ENCODE results near the gene SRPK1. TPM values are rescaled to one million over a fixed set of nuclear protein-coding genes. Genes with fewer than 3 reads are reported as not detected.
A peak's percentile ranks its signal among the peaks of the same experiment; 100 is the strongest.
"Not testable (repeated sequence)": the region's sequence is repeated elsewhere in the genome, so short reads cannot be mapped to it uniquely, and the experiment has no call there.

The SRPK1 gene
- total RNA-seq, 4 donors from 2014 or later, result 72.4 to 137 (median 112) TPM

DNA sequence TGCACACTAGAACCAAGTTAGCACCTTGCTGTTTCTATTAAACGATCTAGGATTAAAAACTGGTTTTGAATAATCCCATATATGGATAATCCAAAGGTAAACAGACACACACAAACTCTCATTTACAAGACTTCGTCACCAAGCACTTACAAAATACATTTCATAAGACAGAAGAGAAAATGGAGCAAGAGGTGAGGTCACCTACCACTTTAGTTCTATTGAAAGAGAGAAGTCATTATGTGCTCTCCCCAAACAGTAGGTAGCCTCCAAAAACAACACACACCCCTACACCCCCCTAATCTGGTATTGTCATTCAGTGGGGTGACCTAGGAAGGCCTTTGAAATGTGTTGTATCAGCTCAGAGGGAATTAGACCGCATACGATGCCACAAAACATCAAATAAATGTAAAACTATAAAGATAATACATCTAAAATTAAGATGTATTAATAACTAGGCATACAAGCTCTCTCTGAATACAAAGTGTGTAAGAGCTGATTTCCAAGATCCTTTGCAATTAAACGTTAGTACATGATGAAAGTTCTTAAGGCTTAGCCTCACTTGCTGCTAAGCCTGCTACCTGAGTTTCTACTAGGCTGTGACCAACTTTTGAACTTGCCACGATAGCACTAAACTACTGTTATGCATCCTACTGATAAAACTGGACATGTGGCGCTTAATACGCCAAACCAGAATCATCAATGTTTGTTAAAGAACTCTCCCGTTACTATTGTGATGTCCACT lies 1.6 kb downstream of the SRPK1 start:
- DNase-seq, result no peak
- TF ChIP-seq, protein P1, sequence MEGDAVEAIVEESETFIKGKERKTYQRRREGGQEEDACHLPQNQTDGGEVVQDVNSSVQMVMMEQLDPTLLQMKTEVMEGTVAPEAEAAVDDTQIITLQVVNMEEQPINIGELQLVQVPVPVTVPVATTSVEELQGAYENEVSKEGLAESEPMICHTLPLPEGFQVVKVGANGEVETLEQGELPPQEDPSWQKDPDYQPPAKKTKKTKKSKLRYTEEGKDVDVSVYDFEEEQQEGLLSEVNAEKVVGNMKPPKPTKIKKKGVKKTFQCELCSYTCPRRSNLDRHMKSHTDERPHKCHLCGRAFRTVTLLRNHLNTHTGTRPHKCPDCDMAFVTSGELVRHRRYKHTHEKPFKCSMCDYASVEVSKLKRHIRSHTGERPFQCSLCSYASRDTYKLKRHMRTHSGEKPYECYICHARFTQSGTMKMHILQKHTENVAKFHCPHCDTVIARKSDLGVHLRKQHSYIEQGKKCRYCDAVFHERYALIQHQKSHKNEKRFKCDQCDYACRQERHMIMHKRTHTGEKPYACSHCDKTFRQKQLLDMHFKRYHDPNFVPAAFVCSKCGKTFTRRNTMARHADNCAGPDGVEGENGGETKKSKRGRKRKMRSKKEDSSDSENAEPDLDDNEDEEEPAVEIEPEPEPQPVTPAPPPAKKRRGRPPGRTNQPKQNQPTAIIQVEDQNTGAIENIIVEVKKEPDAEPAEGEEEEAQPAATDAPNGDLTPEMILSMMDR (IDR thresholded peaks at IDR 0.05), result no peak
- TF ChIP-seq POLR2A (IDR thresholded peaks at IDR 0.05), result no peak

DNA sequence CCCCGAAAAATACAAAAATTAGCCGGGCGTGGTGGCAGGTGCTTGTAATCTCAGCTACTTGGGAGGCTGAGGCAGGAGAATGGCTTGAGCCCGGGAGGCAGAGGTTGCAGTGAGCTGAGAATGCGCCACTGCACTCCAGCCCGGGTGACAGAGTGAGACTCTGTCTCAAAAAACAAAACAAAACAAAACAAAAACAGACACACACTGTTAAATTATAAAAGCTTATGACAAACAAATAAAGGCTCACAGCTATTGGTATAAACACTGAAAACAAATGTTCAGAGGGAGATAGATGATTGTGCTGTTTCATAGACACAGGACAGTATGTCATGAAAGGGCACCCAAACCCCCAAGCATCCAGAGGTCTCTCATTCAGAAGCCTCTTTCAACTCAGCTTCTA lies 4.0 kb downstream of the SRPK1 start:
- not testable (repeated sequence) for H3K4me3 ChIP-seq, H3K27me3 ChIP-seq, DNase-seq, H3K27ac ChIP-seq, H3K9me3 ChIP-seq
- peaks cover 0 to 16% (median 4%) of the 10 kb centered on the region in 4 donors for H3K4me1 ChIP-seq
- H3K36me3 ChIP-seq, result peaks cover 0 to 20% (median 0%) of the 10 kb centered on the region in 3 donors

More for the DNA sequence above, 1.6 kb downstream of the SRPK1 start:
- Histone ChIP-seq H3K4me1 (peaks cover 0 to 16% (median 4%) of the 10 kb centered on the region in 4 donors), H3K27ac (peak overlapping the region; percentile 82 to 86 (median 86)), H3K36me3 (peaks cover 0 to 5% (median 0%) of the 10 kb centered on the region in 3 donors), H3K4me3 (peak overlapping the region; percentile 75 to 96 (median 90)), H3K9me3 (no peaks in the 10 kb centered on the region), H3K27me3 (no peaks in the 10 kb centered on the region)

DNA sequence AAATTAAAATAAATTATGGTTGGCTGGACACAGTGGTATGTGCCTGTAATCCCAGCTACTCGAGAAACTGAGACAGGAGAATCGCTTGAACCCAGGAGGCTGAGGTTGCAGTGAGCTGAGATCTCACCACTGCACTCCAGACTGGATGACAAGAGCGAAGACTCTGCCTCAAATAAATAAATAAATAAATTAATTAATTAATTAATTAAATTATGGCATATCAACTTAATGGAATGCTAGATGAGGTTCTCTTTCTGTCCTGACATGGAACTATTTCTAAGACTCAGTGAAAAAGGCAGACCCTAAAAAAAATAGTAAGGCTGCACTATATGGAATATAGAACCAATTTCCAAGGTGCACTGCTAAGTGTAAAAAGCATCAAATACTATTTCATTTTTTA lies 4.8 kb downstream of the SRPK1 start:
- peaks cover 0 to 29% (median 0%) of the 10 kb centered on the region in 3 donors for H3K36me3 ChIP-seq
- H3K4me3 ChIP-seq, result no peak overlapping the region
- no peaks in the 10 kb centered on the region for H3K9me3 ChIP-seq
- DNase-seq, result no peak
- H3K27ac ChIP-seq, result no peak overlapping the region
- no peaks in the 10 kb centered on the region for H3K27me3 ChIP-seq
- no peak for TF ChIP-seq POLR2A (IDR thresholded peaks at IDR 0.05)
- TF ChIP-seq, protein P1 (IDR thresholded peaks at IDR 0.05), result no peak
- peaks cover 0 to 16% (median 4%) of the 10 kb centered on the region in 4 donors for H3K4me1 ChIP-seq

DNA sequence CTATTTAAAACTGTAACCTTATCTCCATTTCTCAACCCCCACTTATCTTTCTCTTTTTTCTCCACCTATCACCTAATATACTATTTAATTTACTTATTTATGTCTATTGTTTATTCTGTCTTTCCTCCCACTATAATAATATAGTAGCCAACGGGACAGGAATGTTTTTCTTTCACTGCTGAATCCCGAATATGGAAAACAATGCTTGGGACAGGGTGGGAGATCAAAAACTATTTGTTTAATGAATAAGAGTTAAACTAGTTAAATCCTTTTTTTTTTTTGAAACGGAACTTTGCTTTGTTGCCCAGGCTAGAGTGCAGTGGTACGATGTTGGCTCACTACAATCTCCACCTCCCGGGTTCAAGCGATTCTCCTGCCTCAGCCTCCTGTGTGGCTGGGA lies 6.4 kb downstream of the SRPK1 start:
- Histone ChIP-seq H3K27me3 (no peaks in the 10 kb centered on the region), H3K9me3 (no peaks in the 10 kb centered on the region), H3K4me1 (peaks cover 0 to 15% (median 4%) of the 10 kb centered on the region in 4 donors), H3K4me3 (no peak overlapping the region), H3K36me3 (peaks cover 0 to 42% (median 0%) of the 10 kb centered on the region in 3 donors), H3K27ac (no peak overlapping the region)
- TF ChIP-seq, protein P1 (IDR thresholded peaks at IDR 0.05), result no peak
- no peak for TF ChIP-seq POLR2A (IDR thresholded peaks at IDR 0.05)
- DNase-seq, result no peak

DNA sequence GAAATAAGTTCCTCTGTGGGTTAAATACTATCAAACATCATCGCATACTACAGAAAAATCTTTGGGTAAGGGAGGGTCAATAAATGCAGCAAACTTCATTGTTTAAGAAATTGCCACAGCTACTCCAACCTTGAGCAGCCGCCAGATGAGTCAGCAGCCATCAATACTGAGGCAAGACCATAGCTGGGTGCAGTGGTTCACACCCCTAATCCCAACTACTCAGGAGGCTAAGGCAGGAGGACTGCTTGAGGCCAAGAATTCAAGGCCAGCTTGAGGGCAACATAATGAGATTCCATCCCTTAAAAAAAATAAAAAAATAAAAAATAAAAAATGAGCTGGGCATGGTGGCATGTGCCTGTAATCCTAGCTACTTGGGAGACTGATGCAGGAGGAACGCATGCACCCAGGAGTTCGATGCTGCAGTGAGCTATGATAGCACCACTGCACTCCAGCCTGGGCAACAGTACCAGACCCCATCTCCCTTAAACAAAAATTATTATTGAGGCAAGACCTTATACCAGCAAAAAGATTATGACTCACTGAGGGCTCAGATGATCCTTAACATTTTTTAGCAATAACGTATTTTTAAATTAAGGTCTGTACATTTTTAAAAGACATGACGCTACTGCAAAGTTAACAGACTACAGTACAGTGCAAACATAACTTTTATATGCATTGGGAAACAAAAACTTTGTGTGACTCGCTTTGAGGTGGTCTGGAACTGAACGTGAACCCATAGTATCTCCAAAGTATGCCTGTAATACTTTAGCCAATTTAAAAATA lies 8.8 kb downstream of the SRPK1 start:
- no peak for TF ChIP-seq POLR2A (IDR thresholded peaks at IDR 0.05)
- TF ChIP-seq, protein P1 (IDR thresholded peaks at IDR 0.05), result no peak
- Histone ChIP-seq H3K27ac (no peak overlapping the region), H3K9me3 (peaks cover 0 to 7% (median 0%) of the 10 kb centered on the region in 4 donors), H3K4me1 (no peaks in the 10 kb centered on the region), H3K36me3 (peaks cover 0 to 42% (median 0%) of the 10 kb centered on the region in 3 donors), H3K27me3 (no peaks in the 10 kb centered on the region), H3K4me3 (no peak overlapping the region)
- no peak for DNase-seq

DNA sequence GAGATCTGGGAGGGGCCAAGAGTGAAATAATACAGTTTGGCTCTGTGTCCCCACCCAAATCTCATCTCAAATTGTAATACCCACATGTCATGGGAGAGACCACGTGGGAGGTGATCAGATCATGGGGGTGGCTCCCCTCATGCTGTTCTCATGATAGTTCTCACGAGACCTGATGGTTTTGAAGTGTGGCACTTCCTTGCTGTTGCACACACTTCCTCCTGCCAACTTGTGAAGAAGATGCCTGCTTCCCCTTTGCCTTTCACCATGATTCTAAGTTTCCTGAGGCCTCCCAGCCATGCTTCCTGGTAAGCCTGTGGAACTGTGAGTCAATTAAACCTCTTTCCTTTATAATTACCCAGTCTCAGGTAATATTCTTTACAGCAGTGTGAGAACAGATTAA lies 11.3 kb downstream of the SRPK1 start:
- not testable (repeated sequence) for H3K4me1 ChIP-seq, H3K4me3 ChIP-seq, H3K27me3 ChIP-seq, H3K27ac ChIP-seq, H3K9me3 ChIP-seq, DNase-seq
- H3K36me3 ChIP-seq, result peaks cover 0 to 37% (median 0%) of the 10 kb centered on the region in 3 donors

DNA sequence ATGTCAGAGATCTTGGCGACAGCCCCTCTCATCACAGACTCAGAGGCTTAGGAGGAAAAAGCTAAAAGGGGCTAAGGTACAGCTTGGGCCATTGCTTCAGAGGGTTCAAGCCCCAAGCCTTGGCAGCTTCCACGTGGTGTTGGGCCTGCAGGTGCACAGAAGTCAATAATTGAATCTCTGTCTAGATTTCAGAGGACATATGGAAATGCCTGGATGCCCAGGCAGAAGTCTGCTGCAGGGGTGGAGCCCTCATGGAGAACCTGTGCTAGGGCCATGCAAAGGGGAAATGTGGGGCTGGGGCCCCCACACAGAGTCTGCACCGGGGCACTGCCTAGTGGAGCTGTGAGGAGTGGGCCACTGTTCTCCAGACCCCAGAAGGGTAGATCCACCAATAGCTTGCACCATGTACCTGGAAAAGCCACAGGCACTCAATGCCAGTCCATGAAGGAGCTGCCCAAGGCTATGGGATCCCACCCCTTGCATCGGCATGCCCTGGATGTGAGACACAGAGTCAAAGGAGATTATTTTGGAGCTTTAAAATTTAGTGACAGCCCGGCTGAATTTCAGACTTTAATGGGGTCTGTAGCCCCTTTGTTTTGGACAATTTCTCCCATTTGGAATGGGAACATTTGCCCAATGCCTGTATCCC lies 12.0 kb downstream of the SRPK1 start:
- not testable (repeated sequence) for H3K4me3 ChIP-seq, H3K9me3 ChIP-seq, H3K27ac ChIP-seq, H3K27me3 ChIP-seq, H3K4me1 ChIP-seq, DNase-seq
- peaks cover 0 to 42% (median 0%) of the 10 kb centered on the region in 3 donors for H3K36me3 ChIP-seq

All from Peyer's patch (tissue), 4 donors.